Inferior parietal cortex (tissue), 1 donor: ENCODE results near the gene LINGO4.

Experiments used
- DNase-seq: peaks from one replicate; pipeline ENCODE4 v3.0.0-alpha.2; 2016; ENCODE audit errors: extremely low spot score

The LINGO4 gene

DNA sequence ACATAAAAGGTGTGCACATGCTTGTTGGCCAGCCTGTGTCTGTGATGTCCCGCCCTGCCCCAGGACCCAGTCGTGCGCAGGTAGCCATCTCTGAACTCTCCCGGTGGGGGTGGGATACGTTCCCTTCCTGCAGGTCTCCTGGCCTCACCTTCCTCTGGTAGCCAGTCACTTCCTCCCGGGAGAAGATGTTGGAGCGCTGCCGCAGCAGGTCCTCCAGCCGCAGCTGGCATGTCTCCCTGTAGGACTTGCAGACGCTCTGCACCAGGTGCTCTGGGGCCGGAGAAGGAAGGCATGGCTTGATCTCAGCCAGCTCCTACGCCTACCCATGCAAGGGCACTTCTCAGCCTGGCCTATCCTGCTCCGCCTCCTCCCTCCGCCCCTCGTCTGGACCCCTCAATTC is 9.2 kb upstream of the LINGO4 start:
- no peak for DNase-seq

DNA sequence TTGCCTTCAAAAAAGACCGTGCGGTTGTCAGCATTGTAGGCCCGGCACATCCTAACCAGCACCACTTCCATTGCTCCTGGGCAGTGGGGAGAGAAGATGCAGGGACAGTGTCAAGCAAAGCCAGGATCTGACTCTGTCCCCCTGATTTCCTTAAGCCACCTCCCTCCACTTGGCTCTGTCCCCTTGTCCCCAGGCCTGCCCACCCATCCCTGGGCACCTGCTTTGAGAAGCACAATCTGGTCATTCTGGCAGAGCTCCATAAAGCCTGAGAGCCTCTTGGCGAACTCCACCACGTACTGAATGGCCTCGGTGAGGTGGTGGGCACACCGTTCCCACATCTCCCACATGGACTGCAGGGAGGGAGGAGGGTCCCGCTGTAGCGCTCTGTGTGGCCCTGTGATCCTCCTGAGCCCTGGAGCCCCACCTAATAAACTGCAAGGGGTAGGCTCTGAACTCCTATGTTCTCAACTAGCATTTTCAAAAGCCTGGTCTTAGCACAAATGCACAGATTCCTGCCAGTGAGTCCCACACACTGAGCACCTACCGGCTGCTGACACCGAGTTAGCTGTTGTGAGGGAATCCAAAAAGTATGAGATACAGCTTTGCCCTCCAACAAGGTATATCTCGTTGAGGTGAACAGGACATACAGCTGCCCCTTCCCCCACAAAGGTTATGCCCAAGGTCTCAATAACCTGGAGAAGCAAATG is 8.2 kb upstream of the LINGO4 start:
- no peak for DNase-seq

DNA sequence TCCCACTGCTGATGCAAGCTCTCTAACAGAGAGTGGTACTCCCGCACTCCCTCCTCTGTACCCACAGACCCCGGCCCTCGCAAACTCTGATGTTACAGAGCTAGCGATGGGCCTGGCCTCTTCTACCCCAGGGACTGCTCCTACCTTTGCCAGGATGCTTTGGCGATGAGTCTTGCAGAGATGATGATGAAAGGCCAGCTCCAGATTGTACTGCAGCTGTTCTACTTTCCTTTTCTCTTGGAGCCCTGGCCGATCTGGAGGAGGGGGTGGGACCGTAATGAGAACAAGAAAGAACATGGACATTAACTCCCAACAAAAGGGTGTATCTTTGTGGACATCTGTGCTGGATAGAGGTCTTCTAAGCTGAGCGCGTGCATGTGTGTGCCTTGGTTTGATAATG is 6.0 kb upstream of the LINGO4 start:
- DNase-seq: no peak

- no peak for DNase-seq
Measured at GRCh38 chr1:151809985-151810556, 4.9 kb upstream of the LINGO4 start.

DNA sequence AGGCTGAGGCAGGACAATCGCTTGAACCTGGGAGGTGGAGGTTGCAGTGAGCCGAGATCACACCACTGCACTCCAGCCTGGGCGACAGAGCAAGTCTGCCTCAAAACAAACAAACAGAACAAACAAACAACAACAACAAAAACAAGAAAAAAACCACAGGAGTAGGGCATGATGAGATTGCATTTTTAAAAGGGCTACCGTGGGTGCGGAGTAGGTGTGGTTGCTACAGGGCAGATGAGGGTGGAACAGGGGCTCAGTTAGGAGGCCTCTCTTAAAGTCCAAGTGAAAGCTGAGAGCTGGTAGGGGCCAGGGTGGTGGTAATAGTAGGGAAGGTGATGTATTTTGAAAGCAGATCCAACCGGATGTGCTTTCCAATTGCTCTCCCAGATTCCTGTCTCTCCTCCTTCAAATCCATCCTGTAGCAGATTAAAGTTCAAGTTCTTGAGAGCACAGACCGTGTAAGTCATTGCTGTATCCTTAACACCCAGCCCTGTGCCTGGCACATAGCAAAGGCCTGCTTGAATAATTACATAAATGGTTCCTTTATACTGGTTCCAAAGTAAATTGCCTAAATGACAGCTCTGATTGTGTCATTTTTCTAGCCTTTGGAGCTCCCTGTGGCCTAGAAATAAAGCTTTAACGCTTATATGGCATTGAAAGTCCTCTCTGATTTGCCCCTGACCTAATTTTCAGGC is 4.2 kb upstream of the LINGO4 start:
- DNase-seq: peak; percentile 36

DNA sequence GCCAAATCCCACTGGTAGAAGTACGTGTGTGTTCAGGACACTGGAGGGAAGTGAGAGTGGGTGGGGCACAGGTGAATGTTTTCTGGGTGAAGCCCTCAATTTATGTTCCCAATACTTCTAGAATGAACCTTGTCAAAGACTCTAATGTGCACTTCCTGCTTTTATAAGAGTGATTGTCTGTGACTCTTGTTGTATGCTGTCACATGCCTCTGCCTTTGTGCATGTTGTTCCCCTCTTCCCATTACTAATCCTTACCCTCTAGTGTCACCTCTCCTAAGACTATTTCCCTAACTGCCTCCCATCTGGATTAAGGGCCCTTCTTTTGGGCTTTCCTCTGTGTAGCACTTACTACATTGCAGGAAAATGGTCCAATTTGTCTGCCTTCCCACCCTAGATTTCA is 2.5 kb upstream of the LINGO4 start:
- no peak for DNase-seq

- no peak for DNase-seq
Measured at GRCh38 chr1:151807131-151807530, 1.9 kb upstream of the LINGO4 start.

- DNase-seq: no peak
Measured at GRCh38 chr1:151806170-151806569, 951 bp upstream of the LINGO4 start.

- no peak for DNase-seq
Measured at GRCh38 chr1:151803915-151804314, 1.3 kb downstream of the LINGO4 start.

DNA sequence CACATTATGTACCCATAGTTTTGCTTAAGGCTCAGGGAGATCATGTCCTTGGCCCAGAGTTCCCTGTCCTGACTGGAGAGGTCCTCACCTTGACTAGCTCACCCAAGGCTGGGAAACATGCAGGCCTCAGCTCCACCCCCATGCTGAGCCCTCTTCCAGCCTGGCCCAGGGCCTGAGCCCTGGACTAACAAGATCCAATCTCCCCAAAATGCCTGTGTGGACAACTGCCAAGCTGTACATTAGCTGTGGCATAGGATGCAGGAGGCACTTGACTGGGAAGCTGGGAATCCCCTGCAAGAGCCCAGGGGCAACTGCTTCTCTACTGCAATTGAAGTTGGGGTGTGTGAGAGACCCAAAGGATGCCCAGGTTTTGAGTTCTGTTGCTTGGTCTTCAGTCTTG is 2.1 kb downstream of the LINGO4 start:
- no peak for DNase-seq

- DNase-seq: no peak
Measured at GRCh38 chr1:151802372-151802771, 2.8 kb downstream of the LINGO4 start.

- no peak for DNase-seq
Measured at GRCh38 chr1:151801846-151802245, 3.4 kb downstream of the LINGO4 start.

DNA sequence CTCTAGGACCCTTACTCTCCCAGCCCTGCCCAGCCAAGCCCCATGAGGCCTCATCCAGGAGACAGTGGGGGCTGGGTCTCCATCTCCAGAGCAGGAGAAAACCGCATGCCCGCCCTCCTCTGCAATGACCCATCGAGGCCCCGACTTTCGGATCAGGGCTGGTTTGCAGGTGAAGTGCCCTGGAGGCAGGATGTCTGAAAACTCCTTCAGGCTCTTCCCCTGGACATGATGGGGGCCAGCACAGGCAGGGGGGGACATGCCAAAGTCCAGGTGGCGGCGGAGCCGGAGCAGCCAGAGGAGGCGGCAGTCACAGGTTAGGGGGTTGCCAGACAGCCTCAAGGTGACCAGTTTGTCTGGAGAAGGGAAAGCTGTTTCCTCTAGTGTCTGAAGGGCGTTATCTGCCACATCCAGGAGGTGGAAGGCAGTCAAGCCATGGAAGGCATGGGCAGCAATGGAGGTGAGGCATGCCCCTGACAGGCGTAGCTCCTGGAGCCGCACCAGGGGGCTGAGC is 3.9 kb downstream of the LINGO4 start:
- no peak for DNase-seq

DNA sequence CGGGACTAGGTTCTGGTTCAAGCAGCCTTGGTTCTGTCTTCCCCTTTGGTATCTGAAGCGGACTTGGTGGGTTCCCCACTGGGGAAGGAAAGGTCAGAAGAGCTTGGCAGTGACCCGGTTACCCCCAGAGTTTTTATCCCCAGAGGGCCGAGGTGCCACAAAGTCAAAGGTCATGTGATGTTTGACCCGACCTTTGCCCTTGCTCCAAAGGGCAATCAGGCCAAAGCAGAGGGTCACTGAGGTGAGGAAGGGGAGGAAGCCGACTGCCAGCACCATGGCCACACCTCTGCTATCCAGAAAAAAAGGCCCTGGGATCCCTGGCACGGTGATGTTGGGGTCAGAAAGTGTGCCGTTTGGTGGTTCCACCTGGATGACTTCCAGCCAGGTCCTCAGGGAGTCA is 4.4 kb downstream of the LINGO4 start:
- no peak for DNase-seq

- DNase-seq: no peak
Measured at GRCh38 chr1:151799179-151800022, 5.8 kb downstream of the LINGO4 start.

DNA sequence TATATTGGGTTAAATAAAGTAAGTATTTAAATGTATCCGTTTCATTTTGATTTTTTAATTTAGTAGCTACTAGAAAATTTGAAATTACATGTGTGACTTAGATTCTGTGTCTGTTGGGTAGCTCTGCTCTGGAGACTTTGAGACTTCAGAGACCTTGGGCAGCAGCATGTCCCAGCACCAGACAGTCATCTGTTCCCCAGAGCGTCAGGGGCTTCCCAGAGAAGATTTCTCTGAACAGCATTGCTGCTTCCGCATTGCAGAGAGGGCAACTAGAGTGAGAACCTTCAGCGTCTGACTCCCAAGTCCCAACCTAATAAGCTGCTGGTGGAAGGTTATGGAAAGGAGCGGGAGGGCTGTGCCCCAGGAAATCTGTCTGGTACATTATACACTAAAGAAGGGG is 6.6 kb downstream of the LINGO4 start:
- DNase-seq: no peak

- DNase-seq: no peak
Measured at GRCh38 chr1:151790940-151791651, 14.1 kb downstream of the LINGO4 start.

DNA sequence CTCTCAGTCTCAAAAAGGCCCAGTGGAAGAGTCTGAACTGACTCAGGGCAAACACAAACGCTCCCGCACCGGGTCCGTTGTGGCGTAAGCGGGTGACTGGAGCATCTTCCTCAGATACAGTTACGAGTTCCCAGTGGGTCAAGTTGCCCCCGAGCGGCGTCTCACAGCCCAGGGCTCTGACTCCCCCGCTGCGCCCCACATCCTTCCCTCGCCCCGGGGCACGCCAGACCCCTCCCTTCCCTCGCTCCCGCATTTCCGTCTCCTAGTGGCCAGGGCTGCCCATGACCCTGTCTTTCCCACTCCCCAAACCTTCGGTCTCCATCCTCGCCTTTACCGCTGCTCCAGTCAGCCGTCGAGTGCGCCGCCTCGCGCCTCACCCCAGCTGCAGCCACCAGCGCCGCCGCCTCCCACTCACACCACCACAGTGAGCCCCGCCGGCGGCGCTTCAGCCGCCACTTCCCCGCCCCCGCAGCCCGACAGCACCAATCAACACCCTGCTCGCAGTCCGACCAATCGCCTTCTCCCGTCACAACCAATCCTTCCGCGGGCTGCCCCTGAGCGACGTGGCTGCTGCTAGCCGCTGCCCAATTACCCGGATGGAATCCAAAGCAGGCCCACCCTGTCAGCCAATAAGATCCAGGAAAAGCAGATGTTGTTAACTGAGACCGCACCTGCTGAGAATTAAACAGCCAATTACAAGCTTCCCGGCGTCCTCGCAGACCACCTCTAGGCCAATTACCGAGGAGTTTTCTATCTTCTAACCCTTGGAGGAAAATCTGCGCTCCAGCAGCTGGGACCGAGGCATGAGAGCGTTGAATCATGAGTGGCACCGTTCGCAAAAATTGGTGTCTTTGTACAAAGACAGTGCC is 14.9 kb downstream of the LINGO4 start, which contains the start of gene TDRKH:
Gene TDRKH (minus strand): TSS at position 430 of the 869 bp plus-strand sequence. CDS start 7,478 bp downstream, outside the sequence.
- peak; percentile 98 for DNase-seq

GRCh38 chr1:151787689-151788088 is 17.5 kb downstream of the LINGO4 start:
- no peak for DNase-seq

DNA sequence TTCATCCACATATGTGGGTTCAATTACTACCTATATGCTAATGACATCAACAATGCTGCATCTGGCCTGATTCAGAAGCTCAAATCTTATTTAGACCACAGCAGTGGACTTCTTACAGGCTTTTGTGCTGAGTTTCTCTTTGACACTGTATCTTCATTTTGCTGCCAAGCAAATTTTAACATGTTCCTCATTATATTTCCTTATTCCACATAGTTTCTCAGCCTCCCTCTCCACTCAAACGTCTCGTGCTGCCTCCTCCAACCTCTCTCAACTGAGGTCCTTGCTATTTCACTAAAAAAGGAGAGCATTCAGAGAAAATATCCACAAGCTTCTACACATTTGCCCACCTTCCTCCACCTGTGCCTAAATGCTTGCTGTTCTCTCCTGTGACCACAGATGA is 21.4 kb downstream of the LINGO4 start:
- DNase-seq: no peak
